Uterus (tissue), 2 donors: ENCODE measurements around the gene IDI2.

ENCODE experiments used
- CTCF ChIP-seq, 4 experiments: fragments of 200-600 bp in 2 of 4; fragments of 450-650 bp in 2 of 4; sonication (generic) in 2 of 4; IDR thresholded peaks; one replicate each; pipeline ENCODE4 v1.5.1; 2016 to 2019; ENCODE audit warnings: antibody characterized with exemption in 4 of 4, mild to moderate bottlenecking in 2 of 4, moderate library complexity in 1 of 4
- POLR2A ChIP-seq, 2 donors: fragments of 450-650 bp; IDR thresholded peaks; one replicate each; pipeline ENCODE4 v1.6.1; 2016; ENCODE audit warnings: antibody characterized with exemption in 2 of 2, mild to moderate bottlenecking in 1 of 2, moderate library complexity in 1 of 2

- TF ChIP-seq CTCF (IDR thresholded peaks at IDR 0.05) = no peak
- no peak for TF ChIP-seq POLR2A (IDR thresholded peaks at IDR 0.05)
Measured at GRCh38 chr10:1020460-1020859, 5.2 kb downstream of the IDI2 start.
